Activated B cell treated with CpG ODN at 0.5 μM for 24 hours (primary cell): ENCODE measurements around the gene TTPAL. TPM values are rescaled to one million over a fixed set of nuclear protein-coding genes. Genes with fewer than 3 reads are reported as not detected.

ENCODE experiments used
- ATAC-seq: fragments of 200-7000 bp; cut with Tn5 transposase; one replicate; pipeline ENCODE4 v1.10.0; 2021; ENCODE audit warnings: low read depth, mild to moderate bottlenecking, moderate library complexity
- CTCF ChIA-PET: fragments of 350-600 bp; sonication (Branson Sonifier 250); formaldehyde crosslinking; loops from one replicate; lab custom pipeline; 2021; ENCODE audit warnings: antibody characterized with exemption; lab: Charles Lee
- POLR2A ChIA-PET: fragments of 350-600 bp; sonication (Branson Sonifier 250); formaldehyde crosslinking; loops from one replicate; lab custom pipeline; 2021; ENCODE audit warnings: antibody characterized with exemption; lab: Charles Lee
- DNase-seq: peaks from one replicate; pipeline ENCODE4 v3.0.0; 2022
- H3K27ac Mint-ChIP-seq: one replicate; pipeline ENCODE4 v1.8.0; 2020; ENCODE audit warnings: mixed read lengths
- H3K27me3 Mint-ChIP-seq: one replicate; pipeline ENCODE4 v1.8.0; 2021; ENCODE audit warnings: mixed read lengths
- H3K36me3 Mint-ChIP-seq: one replicate; pipeline ENCODE4 v1.8.0; 2021; ENCODE audit warnings: low read depth, mixed read lengths
- H3K4me1 Mint-ChIP-seq: one replicate; pipeline ENCODE4 v1.8.0; 2021; ENCODE audit warnings: mixed read lengths
- H3K4me3 Mint-ChIP-seq: one replicate; pipeline ENCODE4 v1.8.0; 2020; ENCODE audit warnings: mild to moderate bottlenecking, mixed read lengths
- H3K9me3 Mint-ChIP-seq: one replicate; pipeline ENCODE4 v1.8.0; 2020; ENCODE audit warnings: mixed read lengths
- intact Hi-C: fragments of 100-400 bp; cut with micrococcal nuclease; formaldehyde crosslinking; loops from one replicate; pipeline ENCODE4 v1.15.1; 2024
- total RNA-seq: library from RNA; stranded (reverse); gene quantifications from 2 replicates; pipeline ENCODE4 v1.2.3, GENCODE V29; 2022
- TF ChIP-seq, protein P1 (sequence below): fragments of 200-600 bp; IDR thresholded peaks from one replicate; pipeline ENCODE4 v1.8.0; 2022; ENCODE audit warnings: antibody characterized with exemption, mild to moderate bottlenecking

TTPAL gene
- total RNA-seq, 1 donor from 2014 or later = 27.5 TPM

DNA sequence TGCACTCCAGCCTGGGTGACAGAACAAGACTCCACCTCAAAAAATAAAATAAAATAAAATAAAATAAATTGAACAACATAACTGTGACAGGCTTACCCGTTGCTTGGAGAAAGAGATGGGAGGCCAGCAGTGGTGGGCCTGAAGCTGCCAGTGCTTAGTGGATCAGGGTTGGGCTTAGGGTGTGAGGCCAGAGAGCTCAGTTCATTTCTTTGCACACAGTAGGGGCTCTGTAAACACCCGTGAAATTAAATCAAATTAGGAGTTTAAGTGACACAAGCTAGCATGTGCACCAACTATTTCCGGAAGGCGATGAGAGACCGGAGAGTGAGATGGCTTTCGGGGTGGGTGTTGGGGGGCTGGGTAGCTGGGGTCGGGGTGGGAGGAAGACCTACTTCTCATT, 25.8 kb upstream of the TTPAL start:
- POLR2A ChIA-PET = no interaction called here
- no peaks in the 10 kb centered on the region for H3K36me3 Mint-ChIP-seq
- no peak overlapping the region for H3K27ac Mint-ChIP-seq
- TF ChIP-seq, protein P1, sequence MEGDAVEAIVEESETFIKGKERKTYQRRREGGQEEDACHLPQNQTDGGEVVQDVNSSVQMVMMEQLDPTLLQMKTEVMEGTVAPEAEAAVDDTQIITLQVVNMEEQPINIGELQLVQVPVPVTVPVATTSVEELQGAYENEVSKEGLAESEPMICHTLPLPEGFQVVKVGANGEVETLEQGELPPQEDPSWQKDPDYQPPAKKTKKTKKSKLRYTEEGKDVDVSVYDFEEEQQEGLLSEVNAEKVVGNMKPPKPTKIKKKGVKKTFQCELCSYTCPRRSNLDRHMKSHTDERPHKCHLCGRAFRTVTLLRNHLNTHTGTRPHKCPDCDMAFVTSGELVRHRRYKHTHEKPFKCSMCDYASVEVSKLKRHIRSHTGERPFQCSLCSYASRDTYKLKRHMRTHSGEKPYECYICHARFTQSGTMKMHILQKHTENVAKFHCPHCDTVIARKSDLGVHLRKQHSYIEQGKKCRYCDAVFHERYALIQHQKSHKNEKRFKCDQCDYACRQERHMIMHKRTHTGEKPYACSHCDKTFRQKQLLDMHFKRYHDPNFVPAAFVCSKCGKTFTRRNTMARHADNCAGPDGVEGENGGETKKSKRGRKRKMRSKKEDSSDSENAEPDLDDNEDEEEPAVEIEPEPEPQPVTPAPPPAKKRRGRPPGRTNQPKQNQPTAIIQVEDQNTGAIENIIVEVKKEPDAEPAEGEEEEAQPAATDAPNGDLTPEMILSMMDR = no peak
- no peaks in the 10 kb centered on the region for H3K4me1 Mint-ChIP-seq
- H3K9me3 Mint-ChIP-seq = no peaks in the 10 kb centered on the region
- peaks cover 3% of the 10 kb centered on the region for H3K27me3 Mint-ChIP-seq
- CTCF ChIA-PET = no interaction called here
- DNase-seq (no peak), ATAC-seq (no peak)
- H3K4me3 Mint-ChIP-seq = no peak overlapping the region
- intact Hi-C loops = no loop called here

DNA sequence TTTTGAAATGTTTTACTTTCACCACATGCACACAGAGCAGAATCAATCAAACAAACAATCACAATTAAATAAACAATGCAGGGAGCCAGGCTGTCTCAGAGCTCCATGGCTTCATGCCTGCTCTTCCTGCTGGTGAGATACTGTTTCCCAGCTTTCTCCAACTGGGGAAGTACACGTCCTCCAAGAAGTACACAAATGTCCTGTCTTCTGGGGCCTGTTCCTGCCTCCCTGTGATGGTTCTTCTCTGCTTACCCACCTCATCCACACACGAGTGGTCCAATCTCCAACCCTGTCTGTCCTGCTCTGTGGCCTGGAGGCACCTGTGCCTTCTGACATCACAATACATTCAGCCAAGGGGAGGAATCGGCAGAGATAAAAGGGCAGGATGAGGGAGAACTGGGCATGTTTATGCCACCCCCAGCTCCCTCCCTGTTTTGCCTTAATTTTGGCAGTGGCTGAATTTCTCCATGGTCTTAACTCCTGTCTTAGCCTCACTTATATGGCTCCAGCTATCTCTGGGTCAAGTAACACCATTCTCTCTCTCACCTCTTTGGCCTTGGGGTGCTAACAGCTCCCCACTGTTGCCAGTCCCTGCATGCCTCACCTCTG, 25.3 kb upstream of the TTPAL start:
- no peak for ATAC-seq

DNA sequence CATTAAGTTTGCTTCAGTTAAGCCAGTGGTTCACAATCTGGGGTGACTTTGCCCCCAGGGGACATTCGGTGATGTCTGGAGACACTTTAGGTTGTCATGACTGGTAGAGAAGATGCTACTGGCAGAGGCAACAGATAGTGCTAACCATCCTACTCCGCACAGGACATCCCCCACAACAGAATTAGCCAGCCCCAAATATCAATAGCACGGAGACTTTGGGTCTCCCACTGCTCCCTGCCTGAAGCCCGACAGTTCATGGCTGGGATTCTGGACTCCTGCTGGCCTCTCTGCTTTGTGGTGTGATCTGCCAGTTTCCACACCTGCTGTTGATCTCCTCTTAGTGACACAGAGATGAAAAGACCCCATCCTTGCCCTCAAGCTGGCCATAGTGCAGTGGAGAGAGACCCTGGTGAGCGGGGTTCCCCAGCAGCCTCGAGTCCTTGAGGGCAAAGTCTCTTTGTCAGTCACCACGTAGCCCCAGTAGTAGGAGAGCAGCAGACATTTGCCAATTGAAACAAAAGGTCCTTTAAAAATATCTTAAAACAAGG, 24.7 kb upstream of the TTPAL start:
- ChIA-PET POLR2A (no interaction called here), CTCF (no interaction called here)
- intact Hi-C loops = no loop called here
- Mint-ChIP-seq H3K36me3 (no peaks in the 10 kb centered on the region), H3K27me3 (peaks cover 3% of the 10 kb centered on the region), H3K4me1 (no peaks in the 10 kb centered on the region), H3K27ac (no peak overlapping the region), H3K4me3 (no peak overlapping the region), H3K9me3 (no peaks in the 10 kb centered on the region)
- ATAC-seq (no peak), DNase-seq (no peak)
- TF ChIP-seq, protein P1 = no peak

More for the DNA sequence above, 25.3 kb upstream of the TTPAL start:
- intact Hi-C loops = no loop called here
- Mint-ChIP-seq H3K36me3 (no peaks in the 10 kb centered on the region), H3K4me3 (no peak overlapping the region), H3K27me3 (peaks cover 3% of the 10 kb centered on the region), H3K27ac (no peak overlapping the region), H3K9me3 (no peaks in the 10 kb centered on the region), H3K4me1 (no peaks in the 10 kb centered on the region)
- ChIA-PET POLR2A (no interaction called here), CTCF (no interaction called here)
- no peak for DNase-seq
- TF ChIP-seq, protein P1 = no peak

DNA sequence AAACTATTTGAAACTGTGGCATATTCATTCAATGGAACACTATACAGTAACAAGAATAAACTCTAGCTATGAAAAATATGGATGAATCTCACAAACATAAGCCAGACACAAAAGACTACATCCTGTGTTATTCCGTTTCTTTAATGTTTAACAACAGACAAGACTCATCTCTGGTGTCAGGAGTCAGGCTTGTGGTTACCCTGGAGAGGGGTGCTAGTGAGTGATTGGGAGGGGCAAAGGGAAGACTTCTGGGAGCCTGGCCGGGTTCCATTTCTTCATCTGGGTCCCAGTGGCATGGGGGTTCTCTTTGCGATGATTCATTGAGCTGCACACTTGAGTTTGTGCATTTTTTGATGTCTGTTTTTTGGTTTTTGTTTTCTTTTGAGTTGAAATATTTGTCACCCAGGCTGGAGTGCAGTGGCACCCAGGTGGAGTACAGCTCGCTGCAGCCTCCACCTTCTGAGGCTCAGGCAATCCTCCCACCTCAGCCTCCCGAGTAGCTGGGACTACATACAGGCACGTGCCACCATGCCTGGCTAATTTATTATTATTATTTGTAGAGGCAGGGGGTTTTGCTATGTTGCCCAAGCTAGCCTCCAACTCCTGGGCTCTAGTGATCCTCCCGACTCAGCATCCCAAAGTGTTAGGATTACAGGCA, 21.2 kb upstream of the TTPAL start:
- Mint-ChIP-seq H3K9me3 (no peaks in the 10 kb centered on the region), H3K4me3 (no peak overlapping the region), H3K4me1 (no peaks in the 10 kb centered on the region), H3K27ac (no peak overlapping the region), H3K27me3 (peaks cover 3% of the 10 kb centered on the region), H3K36me3 (no peaks in the 10 kb centered on the region)
- CTCF ChIA-PET = no interaction called here
- TF ChIP-seq, protein P1 = no peak
- ATAC-seq (no peak), DNase-seq (no peak)
- intact Hi-C loops = no loop called here
- POLR2A ChIA-PET = no interaction called here

DNA sequence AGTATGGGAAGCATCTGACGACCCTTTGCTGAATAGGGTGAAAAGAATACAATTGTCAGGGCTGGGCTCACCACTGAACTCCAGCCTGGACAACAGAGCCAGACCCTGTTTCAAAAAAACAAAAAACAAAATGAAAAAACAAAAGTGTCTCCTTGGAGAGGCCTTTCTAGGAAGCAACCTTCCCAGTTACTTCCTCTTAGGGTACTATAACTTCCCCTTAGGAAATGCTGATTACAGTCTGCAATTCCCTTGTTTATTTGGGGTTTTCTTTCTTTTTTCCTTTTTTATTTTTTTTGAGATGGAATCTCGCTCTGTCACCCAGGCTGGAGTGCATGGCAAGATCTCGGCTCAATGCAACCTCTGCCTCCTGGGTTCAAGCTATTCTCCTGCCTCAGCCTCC, 20.5 kb upstream of the TTPAL start:
- Mint-ChIP-seq H3K36me3 (no peaks in the 10 kb centered on the region), H3K4me1 (no peaks in the 10 kb centered on the region), H3K9me3 (no peaks in the 10 kb centered on the region), H3K27me3 (peaks cover 3% of the 10 kb centered on the region), H3K4me3 (no peak overlapping the region), H3K27ac (no peak overlapping the region)
- ATAC-seq = no peak
- TF ChIP-seq, protein P1 = no peak
- intact Hi-C loops = no loop called here
- ChIA-PET POLR2A (no interaction called here), CTCF (no interaction called here)
- no peak for DNase-seq
